GM12878 (cell line): ENCODE measurements around the gene OR6B1. TPM values are rescaled to one million over a fixed set of nuclear protein-coding genes. Genes with fewer than 3 reads are reported as not detected.

ENCODE experiments used
- ATAC-seq: fragments of 200-7000 bp; cut with Tn5 transposase; 3 replicates; pipeline ENCODE4 v1.9.1; 2020; ENCODE audit warnings: mild to moderate bottlenecking, moderate library complexity
- BruUV-seq: library from RNA; stranded (reverse); fragments of 400-500 nt; replicated peaks from 2 replicates; lab custom pipeline; 2021; lab: Mats Ljungman, UMichigan
- CTCF ChIA-PET: fragments of 300-600 bp; sonication (Branson Sonifier 250); formaldehyde crosslinking; extraction: SDS; loops from one replicate; lab custom pipeline; 2021; ENCODE audit warnings: inconsistent platforms; lab: Yijun Ruan, JAX
- POLR2A ChIA-PET: fragments of 350-600 bp; formaldehyde crosslinking; extraction: SDS; loops from one replicate; lab custom pipeline; 2021; ENCODE audit warnings: inconsistent platforms; lab: Charles Lee
- RAD21 ChIA-PET: fragments of 300-600 bp; sonication (Branson Sonifier 250); formaldehyde crosslinking; loops from one replicate; lab custom pipeline; 2023; ENCODE audit warnings: antibody characterized with exemption; ENCODE audit not compliant: unreplicated experiment; lab: Charles Lee
- SMC1A ChIA-PET: fragments of 300-600 bp; sonication (Branson Sonifier 250); formaldehyde crosslinking; loops from one replicate; lab custom pipeline; 2023; ENCODE audit not compliant: unreplicated experiment, uncharacterized antibody; lab: Charles Lee
- DNase-seq: peaks from one replicate; pipeline ENCODE4 v3.0.0-alpha.2; 2011; ENCODE audit warnings: low read depth, low spot score
- FAIRE-seq: peaks from 3 replicates; lab custom pipeline; 2011; peaks lifted over from hg19 to GRCh38; lab: Jason Lieb, UNC
- H2AFZ ChIP-seq: 2 replicates; pipeline ENCODE4 v1.6.0; 2011; ENCODE audit warnings: low read depth, low read length, control low read depth; ENCODE audit not compliant: control insufficient read depth
- H3K27ac ChIP-seq: 2 replicates; pipeline ENCODE4 v1.5.1; 2011; ENCODE audit warnings: control low read depth; ENCODE audit not compliant: control insufficient read depth, insufficient read depth
- H3K27me3 ChIP-seq, 2 experiments: replicated peaks in 1 of 2; 2 replicates each; pipeline versions ENCODE4 v1.6.0 to v1.6.1; 2011; ENCODE audit warnings: low read length in 1 of 2; ENCODE audit not compliant: control insufficient read depth in 2 of 2, insufficient read depth in 2 of 2
- H3K36me3 ChIP-seq, 2 experiments: 2 replicates each; pipeline ENCODE4 v1.5.1; 2011; ENCODE audit warnings: low read length in 1 of 2; ENCODE audit not compliant: control insufficient read depth in 2 of 2, insufficient read depth in 2 of 2
- H3K4me1 ChIP-seq: 2 replicates; pipeline ENCODE4 v1.6.1; 2011; ENCODE audit warnings: mild to moderate bottlenecking, low read length, moderate library complexity, mixed read lengths; ENCODE audit not compliant: control insufficient read depth, insufficient read depth
- H3K4me2 ChIP-seq: 2 replicates; pipeline ENCODE4 v1.6.0; 2011; ENCODE audit warnings: control low read depth; ENCODE audit not compliant: control insufficient read depth, insufficient read depth
- H3K4me3 ChIP-seq: fragments of 200-600 bp; sonication (generic); 2 replicates; pipeline ENCODE4 v1.5.1; 2016
- H3K79me2 ChIP-seq: 2 replicates; pipeline ENCODE4 v1.6.0; 2011; ENCODE audit warnings: low read length; ENCODE audit not compliant: control insufficient read depth, insufficient read depth
- H3K9ac ChIP-seq: 2 replicates; pipeline ENCODE4 v1.8.0; 2011; ENCODE audit warnings: low read length, control low read depth, mixed read lengths; ENCODE audit not compliant: control insufficient read depth, insufficient read depth
- H3K9me3 ChIP-seq: replicated peaks from 3 replicates; pipeline ENCODE4 v1.5.1; 2011; ENCODE audit warnings: mild to moderate bottlenecking, low read length; ENCODE audit not compliant: control insufficient read depth, insufficient read depth
- H4K20me1 ChIP-seq: 2 replicates; pipeline ENCODE4 v1.6.0; 2011; ENCODE audit not compliant: control insufficient read depth, insufficient read depth
- BHLHE40 ChIP-seq, 2 experiments: fragments of 450-650 bp in 1 of 2; IDR thresholded peaks; 2 replicates each; pipeline ENCODE4 v1.6.1; 2011 to 2017; ENCODE audit warnings: low read depth in 2 of 2, borderline replicate concordance in 1 of 2, improper control_type of control experiment in 1 of 2, low read length in 1 of 2, mild to moderate bottlenecking in 1 of 2
- CBX5 ChIP-seq: sonication (generic); IDR thresholded peaks from 2 replicates; pipeline ENCODE4 v1.6.1; 2016; ENCODE audit warnings: low read depth, moderate library complexity, mild to moderate bottlenecking, inconsistent platforms
- MEF2B ChIP-seq: fragments of 450-650 bp; IDR thresholded peaks from 2 replicates; pipeline ENCODE4 v1.6.1; 2018; ENCODE audit warnings: mild to moderate bottlenecking, moderate library complexity; ENCODE audit not compliant: partially characterized antibody, poor library complexity, severe bottlenecking
- SP1 ChIP-seq: IDR thresholded peaks from one replicate; pipeline ENCODE4 v1.6.1; 2011; ENCODE audit warnings: low read depth, low read length
- SUZ12 ChIP-seq: fragments of 200-600 bp; sonication (generic); IDR thresholded peaks from one replicate; pipeline ENCODE4 v1.6.1; 2018; ENCODE audit warnings: antibody characterized with exemption, mild to moderate bottlenecking; ENCODE audit not compliant: unreplicated experiment
- WGBS: methylation state at CpG from one replicate; pipeline ENCODE4 v1.1.6; 2016; ENCODE audit warnings: low lambda C conversion rate; ENCODE audit not compliant: insufficient replicate concordance, insufficient coverage; ENCODE audit errors: missing lambda C conversion rate; 5-methylcytosine and 5-hydroxymethylcytosine counted together
- in situ Hi-C: fragments of 300-500 bp; cut with MboI; formaldehyde crosslinking; loops from 9 replicates; pipeline ENCODE4 v1.14.3; 2018; ENCODE audit warnings: mixed read lengths
- intact Hi-C: fragments of 100-400 bp; cut with micrococcal nuclease; formaldehyde crosslinking; loops from one replicate; pipeline ENCODE4 v1.14.2; 2022; ENCODE audit not compliant: unreplicated experiment
- polyA plus RNA-seq, 11 experiments: library from polyadenylated mRNA; depleted of rRNA in 4 of 11; unstranded in 6 of 11; stranded (reverse) in 5 of 11; fragments of >200 nt; fragmentation: Nextera tagmentation in 4 of 11; fragmentation: Illumina TruSeq in 1 of 11; extraction: Ambion mirVana in 4 of 11; extraction: Trizol in 1 of 11; gene quantifications; 1 replicate in 1 of 11; 2 replicates in 10 of 11; pipeline versions ENCODE4 v1.2.1 to v1.2.3, GENCODE V29; 2011 to 2016; ENCODE audit warnings: inconsistent platforms in 2 of 11, missing spikeins in 2 of 11, low read depth in 1 of 11
- total RNA-seq, 4 experiments: library from RNA; depleted of rRNA in 3 of 4; stranded (reverse); fragments of >200 nt in 3 of 4; fragmentation: Illumina TruSeq in 1 of 4; extraction: Trizol in 1 of 4; gene quantifications; 2 replicates each; pipeline versions ENCODE4 v1.2.1 to v1.2.3, GENCODE V29; 2013 to 2021
- TF ChIP-seq, protein P1 (sequence below): fragments of 450-650 bp; IDR thresholded peaks from 2 replicates; pipeline ENCODE4 v1.6.1; 2017; ENCODE audit warnings: mild to moderate bottlenecking, low read depth, inconsistent platforms; ENCODE audit not compliant: poor library complexity, severe bottlenecking
- TF ChIP-seq, protein P2 (sequence below): fragments of 450-650 bp; IDR thresholded peaks from 2 replicates; pipeline ENCODE4 v1.6.1; 2017; ENCODE audit warnings: mild to moderate bottlenecking, moderate library complexity
- TF ChIP-seq, protein P3 (sequence below): fragments of 450-650 bp; IDR thresholded peaks from 2 replicates; pipeline ENCODE4 v1.6.1; 2016; ENCODE audit warnings: mild to moderate bottlenecking
- TF ChIP-seq, protein P4 (sequence below): IDR thresholded peaks from 2 replicates; pipeline ENCODE4 v1.6.1; 2011; ENCODE audit warnings: borderline replicate concordance, low read depth, mild to moderate bottlenecking, moderate library complexity, low read length; ENCODE audit not compliant: insufficient read depth, poor library complexity, severe bottlenecking

Gene OR6B1
- total and polyA plus RNA-seq, 10 of the 15 experiments (the other 5 are each of a cell fraction or from before 2014, with no cell fraction given), result not detected

DNA sequence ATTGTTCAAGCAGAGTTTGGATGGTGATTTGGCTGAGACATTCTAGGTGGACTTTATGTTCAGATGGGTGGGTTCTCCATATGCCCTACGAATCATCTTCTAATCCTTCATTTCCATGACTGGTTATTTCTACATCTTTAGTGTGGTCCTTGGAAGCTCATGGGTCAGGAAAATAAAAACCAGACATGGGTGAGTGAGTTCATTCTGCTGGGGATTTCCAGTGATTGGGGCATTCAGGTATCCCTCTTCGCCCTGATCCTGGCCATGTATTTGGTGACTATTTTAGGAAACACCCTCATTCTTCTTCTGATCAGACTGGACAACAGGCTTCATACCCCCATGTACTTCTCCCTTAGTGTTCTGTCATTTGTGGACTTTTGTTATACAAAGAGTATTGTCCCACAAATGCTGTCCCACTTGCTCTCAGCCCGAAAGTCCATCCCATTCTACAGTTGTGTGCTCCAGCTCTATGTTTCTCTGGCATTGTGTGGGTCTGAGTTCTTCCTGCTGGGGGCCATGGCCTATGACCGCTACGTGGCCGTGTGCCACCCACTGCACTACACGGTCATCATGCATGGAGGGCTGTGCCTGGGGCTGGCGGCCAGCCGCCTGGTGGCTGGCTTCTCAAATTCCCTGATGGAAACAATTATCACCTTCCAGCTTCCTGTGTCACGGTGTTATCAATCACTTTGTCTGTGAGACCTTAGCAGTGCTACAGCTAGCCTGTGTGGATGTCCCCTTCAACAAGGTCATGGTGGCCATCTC, 19.2 kb upstream of the OR6B1 start:
- H3K4me1 ChIP-seq, result no peaks in the 10 kb centered on the region
- no peak overlapping the region for H3K9ac ChIP-seq
- no peaks in the 10 kb centered on the region for H3K27me3 ChIP-seq
- H3K9me3 ChIP-seq, result no peaks in the 10 kb centered on the region; the same call in 2 of the 3 replicates
- no peaks in the 10 kb centered on the region for H4K20me1 ChIP-seq
- no TSS peak for BruUV-seq
- H3K4me2 ChIP-seq, result no peak overlapping the region
- H2AFZ ChIP-seq, result no peak overlapping the region
- no peak overlapping the region for H3K4me3 ChIP-seq
- ATAC-seq (no peak), DNase-seq (no peak), FAIRE-seq (no peak)
- in situ Hi-C loops, result no loop called here
- intact Hi-C loops, result no loop called here
- CTCF ChIA-PET, result no interaction called here
- H3K79me2 ChIP-seq, result no peaks in the 10 kb centered on the region
- SMC1A ChIA-PET, result no interaction called here
- no peaks in the 10 kb centered on the region for H3K36me3 ChIP-seq
- no peak overlapping the region for H3K27ac ChIP-seq
- POLR2A ChIA-PET, result no interaction called here
- WGBS, result 66% methylated on average over 10 of the region's 10 CpGs
- RAD21 ChIA-PET, result no interaction called here
- TF ChIP-seq BHLHE40 (IDR thresholded peaks at IDR 0.05; ENCODE audit: borderline replicate concordance in 1 of 2, low read depth in 2 of 2, low read length in 1 of 2), result no peak
- TF ChIP-seq, protein P1, sequence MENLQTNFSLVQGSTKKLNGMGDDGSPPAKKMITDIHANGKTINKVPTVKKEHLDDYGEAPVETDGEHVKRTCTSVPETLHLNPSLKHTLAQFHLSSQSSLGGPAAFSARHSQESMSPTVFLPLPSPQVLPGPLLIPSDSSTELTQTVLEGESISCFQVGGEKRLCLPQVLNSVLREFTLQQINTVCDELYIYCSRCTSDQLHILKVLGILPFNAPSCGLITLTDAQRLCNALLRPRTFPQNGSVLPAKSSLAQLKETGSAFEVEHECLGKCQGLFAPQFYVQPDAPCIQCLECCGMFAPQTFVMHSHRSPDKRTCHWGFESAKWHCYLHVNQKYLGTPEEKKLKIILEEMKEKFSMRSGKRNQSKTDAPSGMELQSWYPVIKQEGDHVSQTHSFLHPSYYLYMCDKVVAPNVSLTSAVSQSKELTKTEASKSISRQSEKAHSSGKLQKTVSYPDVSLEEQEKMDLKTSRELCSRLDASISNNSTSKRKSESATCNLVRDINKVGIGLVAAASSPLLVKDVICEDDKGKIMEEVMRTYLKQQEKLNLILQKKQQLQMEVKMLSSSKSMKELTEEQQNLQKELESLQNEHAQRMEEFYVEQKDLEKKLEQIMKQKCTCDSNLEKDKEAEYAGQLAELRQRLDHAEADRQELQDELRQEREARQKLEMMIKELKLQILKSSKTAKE, result no peak
- no peak for TF ChIP-seq SP1
- TF ChIP-seq, protein P2, sequence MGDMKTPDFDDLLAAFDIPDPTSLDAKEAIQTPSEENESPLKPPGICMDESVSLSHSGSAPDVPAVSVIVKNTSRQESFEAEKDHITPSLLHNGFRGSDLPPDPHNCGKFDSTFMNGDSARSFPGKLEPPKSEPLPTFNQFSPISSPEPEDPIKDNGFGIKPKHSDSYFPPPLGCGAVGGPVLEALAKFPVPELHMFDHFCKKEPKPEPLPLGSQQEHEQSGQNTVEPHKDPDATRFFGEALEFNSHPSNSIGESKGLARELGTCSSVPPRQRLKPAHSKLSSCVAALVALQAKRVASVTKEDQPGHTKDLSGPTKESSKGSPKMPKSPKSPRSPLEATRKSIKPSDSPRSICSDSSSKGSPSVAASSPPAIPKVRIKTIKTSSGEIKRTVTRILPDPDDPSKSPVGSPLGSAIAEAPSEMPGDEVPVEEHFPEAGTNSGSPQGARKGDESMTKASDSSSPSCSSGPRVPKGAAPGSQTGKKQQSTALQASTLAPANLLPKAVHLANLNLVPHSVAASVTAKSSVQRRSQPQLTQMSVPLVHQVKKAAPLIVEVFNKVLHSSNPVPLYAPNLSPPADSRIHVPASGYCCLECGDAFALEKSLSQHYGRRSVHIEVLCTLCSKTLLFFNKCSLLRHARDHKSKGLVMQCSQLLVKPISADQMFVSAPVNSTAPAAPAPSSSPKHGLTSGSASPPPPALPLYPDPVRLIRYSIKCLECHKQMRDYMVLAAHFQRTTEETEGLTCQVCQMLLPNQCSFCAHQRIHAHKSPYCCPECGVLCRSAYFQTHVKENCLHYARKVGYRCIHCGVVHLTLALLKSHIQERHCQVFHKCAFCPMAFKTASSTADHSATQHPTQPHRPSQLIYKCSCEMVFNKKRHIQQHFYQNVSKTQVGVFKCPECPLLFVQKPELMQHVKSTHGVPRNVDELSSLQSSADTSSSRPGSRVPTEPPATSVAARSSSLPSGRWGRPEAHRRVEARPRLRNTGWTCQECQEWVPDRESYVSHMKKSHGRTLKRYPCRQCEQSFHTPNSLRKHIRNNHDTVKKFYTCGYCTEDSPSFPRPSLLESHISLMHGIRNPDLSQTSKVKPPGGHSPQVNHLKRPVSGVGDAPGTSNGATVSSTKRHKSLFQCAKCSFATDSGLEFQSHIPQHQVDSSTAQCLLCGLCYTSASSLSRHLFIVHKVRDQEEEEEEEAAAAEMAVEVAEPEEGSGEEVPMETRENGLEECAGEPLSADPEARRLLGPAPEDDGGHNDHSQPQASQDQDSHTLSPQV, result no peak
- no peak for TF ChIP-seq MEF2B
- TF ChIP-seq, protein P3, sequence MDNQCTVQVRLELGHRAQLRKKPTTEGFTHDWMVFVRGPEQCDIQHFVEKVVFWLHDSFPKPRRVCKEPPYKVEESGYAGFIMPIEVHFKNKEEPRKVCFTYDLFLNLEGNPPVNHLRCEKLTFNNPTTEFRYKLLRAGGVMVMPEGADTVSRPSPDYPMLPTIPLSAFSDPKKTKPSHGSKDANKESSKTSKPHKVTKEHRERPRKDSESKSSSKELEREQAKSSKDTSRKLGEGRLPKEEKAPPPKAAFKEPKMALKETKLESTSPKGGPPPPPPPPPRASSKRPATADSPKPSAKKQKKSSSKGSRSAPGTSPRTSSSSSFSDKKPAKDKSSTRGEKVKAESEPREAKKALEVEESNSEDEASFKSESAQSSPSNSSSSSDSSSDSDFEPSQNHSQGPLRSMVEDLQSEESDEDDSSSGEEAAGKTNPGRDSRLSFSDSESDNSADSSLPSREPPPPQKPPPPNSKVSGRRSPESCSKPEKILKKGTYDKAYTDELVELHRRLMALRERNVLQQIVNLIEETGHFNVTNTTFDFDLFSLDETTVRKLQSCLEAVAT, result no peak
- TF ChIP-seq, protein P4, sequence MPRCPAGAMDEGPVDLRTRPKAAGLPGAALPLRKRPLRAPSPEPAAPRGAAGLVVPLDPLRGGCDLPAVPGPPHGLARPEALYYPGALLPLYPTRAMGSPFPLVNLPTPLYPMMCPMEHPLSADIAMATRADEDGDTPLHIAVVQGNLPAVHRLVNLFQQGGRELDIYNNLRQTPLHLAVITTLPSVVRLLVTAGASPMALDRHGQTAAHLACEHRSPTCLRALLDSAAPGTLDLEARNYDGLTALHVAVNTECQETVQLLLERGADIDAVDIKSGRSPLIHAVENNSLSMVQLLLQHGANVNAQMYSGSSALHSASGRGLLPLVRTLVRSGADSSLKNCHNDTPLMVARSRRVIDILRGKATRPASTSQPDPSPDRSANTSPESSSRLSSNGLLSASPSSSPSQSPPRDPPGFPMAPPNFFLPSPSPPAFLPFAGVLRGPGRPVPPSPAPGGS, result no peak
- TF ChIP-seq CBX5, result no peak
- no peak for TF ChIP-seq SUZ12
